A549 treated with GW870086 at 1 μM for 4 hours (cell line): ENCODE data around the gene FAM118B. TPM values are rescaled to one million over a fixed set of nuclear protein-coding genes. Genes with fewer than 3 reads are reported as not detected.

ENCODE experiments used
- total RNA-seq: library from RNA; stranded (reverse); fragments of 200-300 nt; extraction: Qiagen RNA extraction; gene quantifications from 5 replicates; pipeline ENCODE4 v1.2.3, GENCODE V29; 2022; ENCODE audit warnings: low read depth

Gene FAM118B
- total RNA-seq: 13.5 to 17.9 TPM (median 15.9 TPM) in 5 replicates

DNA sequence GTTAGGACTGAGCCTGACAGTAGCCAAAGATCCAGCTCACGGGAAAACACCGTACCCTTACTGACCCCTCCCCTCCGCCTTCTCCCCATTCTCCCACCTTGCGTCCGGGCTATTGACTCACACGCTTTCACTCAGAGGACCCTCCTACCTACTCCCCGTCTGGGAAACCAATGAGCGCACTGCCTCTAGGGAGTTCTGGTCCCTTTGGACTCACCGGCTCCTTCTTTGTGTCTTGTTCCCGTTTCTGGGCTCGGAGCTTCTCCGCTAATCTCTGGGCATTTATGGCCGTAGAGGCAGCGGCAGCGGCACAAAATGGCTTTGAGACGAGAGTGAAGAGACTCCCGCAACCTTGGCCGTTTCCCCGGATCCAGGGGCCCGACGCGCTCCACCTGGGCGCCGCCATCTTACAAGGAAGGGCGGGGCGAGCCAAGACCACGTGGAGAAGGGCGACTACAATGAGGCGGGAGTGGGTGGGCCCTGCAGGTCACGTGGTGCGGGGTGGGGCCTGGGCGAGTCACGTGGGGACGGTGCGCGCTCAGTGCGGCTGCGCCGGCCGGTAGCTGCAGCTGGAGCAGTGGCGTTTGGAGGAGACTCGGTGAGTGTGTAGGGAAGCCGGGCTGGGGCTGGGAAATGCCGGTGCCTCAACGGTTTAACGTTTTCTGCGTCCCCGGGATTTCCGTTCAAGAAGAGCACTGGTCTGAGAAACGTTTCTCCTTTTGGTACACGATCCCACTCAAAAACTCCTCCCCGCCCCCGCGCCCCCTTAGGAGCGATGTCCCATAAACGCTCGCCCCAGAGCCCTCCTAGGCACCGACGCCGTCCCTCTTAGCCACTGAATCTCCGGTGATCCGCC lies at the start of gene FAM118B, which contains the start of gene RPUSD4:
FAM118B (plus strand) TSS at position 547 of the 853 bp plus-strand sequence. CDS start 23,220 bp downstream, outside the sequence.
RPUSD4 (minus strand) TSS at position 415 of the 853 bp plus-strand sequence; CDS start at position 403, 12 bp downstream.

DNA sequence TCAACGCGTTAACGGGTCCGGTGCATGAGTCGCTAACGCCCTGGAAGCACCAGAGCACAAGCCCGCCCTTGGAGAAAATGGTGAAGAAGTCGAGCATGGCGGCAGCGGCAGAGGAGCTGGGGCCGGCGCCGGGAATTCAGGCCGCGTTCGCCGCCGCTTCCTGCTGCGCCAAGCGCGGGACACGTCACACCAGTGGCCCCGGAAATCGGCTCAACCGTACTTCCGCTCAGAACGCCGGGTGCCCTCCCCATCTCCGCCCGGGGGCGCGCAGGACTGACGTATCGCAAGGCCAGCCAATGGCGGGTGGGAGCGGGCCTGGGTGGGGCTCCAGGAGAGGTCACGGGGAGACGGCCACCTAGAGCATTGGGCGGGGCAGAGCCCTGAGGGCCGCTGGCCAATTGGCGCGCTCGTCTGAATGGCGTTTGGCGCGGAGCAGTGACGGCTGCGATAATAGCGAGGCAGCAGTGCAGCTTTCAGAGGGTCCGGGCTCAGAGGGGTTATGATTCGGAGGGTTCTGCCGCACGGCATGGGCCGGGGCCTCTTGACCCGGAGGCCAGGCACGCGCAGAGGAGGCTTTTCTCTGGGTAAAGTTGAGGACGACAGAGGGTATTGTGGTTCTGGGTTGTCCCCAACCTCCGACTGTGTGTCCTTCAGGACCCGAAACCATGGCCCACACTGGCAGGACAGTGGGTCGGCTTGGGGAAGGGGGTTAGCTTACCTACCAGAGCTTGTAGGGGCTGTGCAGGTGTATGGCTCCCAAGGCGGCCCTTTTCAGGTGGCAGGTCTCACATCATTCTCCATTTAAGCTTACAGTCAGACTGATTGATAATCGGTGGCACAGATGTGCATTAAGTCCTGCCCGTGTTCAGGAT lies 57.4 kb downstream of the FAM118B start, which contains the start of the genes FOXRED1 and SRPRA:
FOXRED1 (plus strand) TSS at position 447 of the 872 bp plus-strand sequence; CDS start at position 500, 53 bp downstream.
SRPRA (minus strand) TSS at position 188 of the 872 bp plus-strand sequence; CDS start at position 97, 91 bp downstream.

DNA sequence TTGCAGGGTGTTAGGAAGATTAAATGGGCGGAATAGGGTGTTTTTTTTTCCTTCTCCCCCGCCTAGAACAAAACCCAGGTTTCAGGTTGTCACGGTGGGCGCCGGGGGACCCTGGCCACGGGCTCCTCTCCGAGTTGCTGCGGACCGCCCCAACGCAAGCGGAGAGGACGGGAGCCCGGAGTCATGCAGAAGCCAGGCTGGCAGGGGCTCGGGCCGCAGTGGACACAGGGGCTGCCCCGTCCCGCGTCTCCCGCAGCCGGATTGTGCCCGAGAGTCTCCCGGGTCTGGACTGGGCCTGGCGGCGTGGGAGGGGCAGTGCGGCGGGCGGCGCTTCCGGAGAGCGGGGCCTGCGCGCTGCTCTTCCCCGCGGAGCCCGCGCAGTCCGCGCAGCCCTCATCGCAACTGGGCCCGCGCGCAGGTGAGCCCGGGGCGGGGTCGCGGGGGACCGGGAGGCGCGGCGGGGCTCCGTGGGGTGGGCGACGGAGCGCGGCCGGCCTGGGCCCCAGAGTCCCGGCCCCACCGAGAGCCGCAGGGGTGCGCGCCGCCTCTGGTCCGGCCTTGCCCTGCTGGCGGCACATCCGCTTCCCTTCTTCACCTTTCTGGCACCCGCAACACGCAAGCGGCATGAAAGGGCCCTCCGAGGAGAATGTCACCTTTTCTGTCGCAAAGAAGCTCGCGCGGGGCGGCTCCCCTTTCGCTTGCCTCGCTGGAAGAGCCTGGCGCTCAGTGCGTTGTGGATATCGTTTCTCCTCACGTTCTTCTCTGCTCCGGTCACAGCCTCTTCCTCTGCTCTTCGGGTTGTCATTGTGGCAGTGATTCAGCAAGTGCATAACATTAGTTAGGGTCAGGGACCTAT lies 71.4 kb downstream of the FAM118B start, which contains the start of gene TIRAP:
TIRAP (plus strand) TSS at position 358 of the 856 bp plus-strand sequence. CDS start 7,802 bp downstream, outside the sequence.

DNA sequence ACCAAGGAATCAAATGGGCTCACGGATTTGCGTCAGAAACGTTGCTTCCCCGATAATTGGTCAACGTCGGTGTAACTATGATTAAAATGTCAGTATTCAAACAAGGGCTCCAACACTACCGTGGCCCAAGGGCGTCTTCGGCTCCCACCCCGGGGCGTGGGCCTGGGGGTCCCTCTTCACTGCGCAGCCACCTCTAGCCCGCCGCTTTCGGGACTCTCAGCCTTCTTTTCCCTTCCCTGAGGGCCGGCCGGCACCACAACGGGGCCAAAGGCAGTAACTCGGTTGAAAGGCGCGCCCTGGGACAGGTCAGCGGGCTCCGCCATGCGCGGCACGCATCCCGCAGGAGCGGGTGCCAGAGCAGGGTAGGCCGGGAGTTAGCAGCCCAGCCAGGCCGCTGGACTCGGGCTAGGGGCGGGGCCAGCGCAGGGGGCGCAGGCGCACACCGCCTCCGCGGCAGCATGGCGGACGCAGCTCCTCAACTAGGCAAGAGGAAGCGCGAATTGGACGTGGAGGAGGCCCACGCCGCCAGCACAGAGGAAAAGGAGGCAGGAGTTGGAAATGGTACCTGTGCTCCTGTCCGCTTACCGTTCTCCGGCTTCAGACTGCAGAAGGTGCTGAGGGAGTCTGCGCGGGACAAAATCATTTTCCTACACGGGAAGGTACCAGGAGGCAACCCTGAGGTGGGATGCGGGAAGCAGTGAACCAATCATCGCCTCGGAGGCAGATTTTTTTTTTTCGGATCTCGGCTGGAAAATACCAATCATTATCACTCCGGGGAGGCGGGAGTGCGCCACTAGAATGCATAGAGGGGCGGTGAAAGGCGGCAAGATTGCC lies 92.3 kb downstream of the FAM118B start, which contains the start of gene DCPS:
DCPS (plus strand) TSS at position 438 of the 834 bp plus-strand sequence; CDS start at position 459, 21 bp downstream.

Other genes with a start within 250 kb of the FAM118B start
- gene CDON, start 148.9 kb upstream of the FAM118B start, total RNA-seq: 1.8 to 2.7 TPM (median 2.0 TPM) in 5 replicates
- gene RPUSD4, start 132 bp upstream of the FAM118B start, total RNA-seq: 15.7 to 17.2 TPM (median 16.9 TPM) in 5 replicates
- 59.2 to 63.0 TPM (median 60.9 TPM) in 5 replicates for gene SRPRA, start 57.1 kb downstream of the FAM118B start, total RNA-seq
- 19.1 to 25.1 TPM (median 24.0 TPM) in 5 replicates for gene FOXRED1, start 57.4 kb downstream of the FAM118B start, total RNA-seq
- 4.5 to 6.9 TPM (median 6.4 TPM) in 5 replicates for gene TIRAP, start 71.3 kb downstream of the FAM118B start, total RNA-seq
- gene DCPS, start 92.3 kb downstream of the FAM118B start, total RNA-seq: 15.4 to 19.6 TPM (median 17.4 TPM) in 5 replicates
- gene ST3GAL4, start 143.9 kb downstream of the FAM118B start, total RNA-seq: 28.8 to 32.3 TPM (median 29.5 TPM) in 5 replicates